NCI-H2196 treated with DMSO at 0.1 percent for 48 hours (cell line): ENCODE results near the gene PADI2.
"Not testable (repeated sequence)": the region's sequence is repeated elsewhere in the genome, so short reads cannot be mapped to it uniquely, and the experiment has no call there.

Experiments
- DNase-seq: peaks from one replicate; lab custom pipeline; 2025; ENCODE audit not compliant: unreplicated experiment; lab: John Stamatoyannopoulos, UW

PADI2 gene

DNA sequence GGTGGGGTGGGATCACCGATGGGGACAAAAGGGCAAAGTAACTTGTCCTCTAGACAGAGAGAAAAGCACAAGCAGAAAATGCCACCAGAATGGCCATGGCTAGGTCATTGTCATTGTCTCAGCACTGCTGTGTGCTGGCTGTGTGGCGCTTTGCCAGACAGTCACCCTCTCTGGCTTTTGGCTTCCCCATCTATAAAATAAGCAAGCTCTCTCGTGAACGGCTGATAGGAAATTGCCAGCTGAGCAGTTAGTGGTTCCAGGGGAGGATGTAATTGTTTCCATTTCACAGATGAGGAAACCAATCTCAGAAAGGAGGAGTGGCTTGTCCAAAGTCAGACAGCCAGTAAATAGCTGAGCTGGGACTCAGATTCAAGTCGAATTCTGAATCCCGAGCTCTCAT lies 32.5 kb downstream of the PADI2 start:
- DNase-seq: no peak

DNA sequence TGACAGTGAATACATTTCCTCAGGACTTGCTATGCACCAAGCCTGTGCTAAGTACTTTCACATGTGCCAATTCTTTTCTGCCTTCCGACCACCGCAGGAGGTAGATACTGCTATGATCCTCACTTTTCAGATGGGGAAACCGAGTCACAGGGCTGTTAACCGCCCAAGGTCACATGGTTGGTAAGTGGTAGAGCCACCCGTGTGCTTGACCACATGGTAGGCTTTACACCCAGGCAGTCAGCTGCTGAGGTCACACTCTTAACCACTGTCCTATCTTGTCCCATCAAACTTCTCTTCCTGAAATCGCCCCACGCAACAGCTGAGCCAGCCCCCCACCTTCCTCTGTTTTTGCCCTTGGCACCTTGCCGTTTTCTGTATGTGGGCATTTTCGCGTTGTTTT lies 34.5 kb downstream of the PADI2 start:
- DNase-seq: no peak

DNA sequence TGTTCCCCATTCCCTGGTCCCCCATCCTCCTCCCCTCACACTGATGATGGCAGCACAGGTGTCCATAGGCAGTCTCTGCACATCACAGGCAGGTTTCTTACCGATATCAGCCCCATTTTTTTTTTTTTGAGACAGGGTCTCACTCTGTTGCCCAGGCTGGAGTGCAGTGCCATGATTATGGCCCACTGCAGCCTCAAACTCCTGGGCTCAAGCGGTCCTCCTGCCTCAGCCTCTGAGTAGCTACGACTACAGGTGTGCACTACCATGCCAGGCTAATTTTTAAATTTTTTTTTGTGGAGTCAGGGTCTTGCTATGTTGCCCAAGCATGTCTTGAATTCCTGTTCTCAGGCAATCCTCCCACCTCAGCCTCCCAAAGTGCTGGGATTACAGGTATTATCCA lies 36.5 kb downstream of the PADI2 start:
- DNase-seq: no peak

DNA sequence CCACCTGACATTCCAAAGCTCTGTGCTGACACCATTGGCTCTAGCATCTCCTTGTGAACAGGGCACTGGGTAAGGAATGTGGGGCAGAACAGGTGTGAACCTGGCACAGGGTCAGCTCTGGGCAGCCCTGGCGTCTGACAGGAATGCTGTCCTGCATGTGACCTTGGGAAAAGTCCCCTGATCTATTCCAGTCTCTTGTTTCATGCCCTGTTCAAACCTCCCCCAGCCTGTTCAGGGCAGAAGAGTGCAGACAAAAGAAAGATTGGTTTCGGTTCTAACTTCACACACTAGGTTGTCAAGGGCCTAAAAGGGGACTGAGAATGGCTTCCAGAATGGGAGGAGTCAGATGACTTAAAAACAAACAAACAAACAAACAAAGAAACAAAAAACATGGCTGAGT lies 37.8 kb downstream of the PADI2 start:
- DNase-seq: no peak

DNA sequence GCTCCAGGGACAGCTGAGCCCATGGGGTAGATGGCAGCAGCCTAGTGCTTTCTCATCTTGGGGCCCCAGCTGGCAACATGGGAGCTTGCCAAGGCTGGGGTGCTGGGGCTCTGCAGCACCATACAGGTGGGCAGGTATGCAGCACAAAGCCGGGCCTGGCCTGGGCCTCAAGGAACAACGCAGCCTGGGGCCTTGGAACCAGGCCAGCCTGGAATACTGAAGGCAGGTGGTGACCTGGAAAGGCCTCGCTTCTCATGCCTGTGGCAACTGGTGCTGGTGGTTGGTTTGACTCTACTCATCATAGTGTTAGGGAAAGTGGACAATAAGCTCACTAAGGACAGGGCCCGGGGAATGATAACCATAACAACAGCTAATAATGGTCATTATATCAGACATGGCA lies 38.4 kb downstream of the PADI2 start:
- no peak for DNase-seq

DNA sequence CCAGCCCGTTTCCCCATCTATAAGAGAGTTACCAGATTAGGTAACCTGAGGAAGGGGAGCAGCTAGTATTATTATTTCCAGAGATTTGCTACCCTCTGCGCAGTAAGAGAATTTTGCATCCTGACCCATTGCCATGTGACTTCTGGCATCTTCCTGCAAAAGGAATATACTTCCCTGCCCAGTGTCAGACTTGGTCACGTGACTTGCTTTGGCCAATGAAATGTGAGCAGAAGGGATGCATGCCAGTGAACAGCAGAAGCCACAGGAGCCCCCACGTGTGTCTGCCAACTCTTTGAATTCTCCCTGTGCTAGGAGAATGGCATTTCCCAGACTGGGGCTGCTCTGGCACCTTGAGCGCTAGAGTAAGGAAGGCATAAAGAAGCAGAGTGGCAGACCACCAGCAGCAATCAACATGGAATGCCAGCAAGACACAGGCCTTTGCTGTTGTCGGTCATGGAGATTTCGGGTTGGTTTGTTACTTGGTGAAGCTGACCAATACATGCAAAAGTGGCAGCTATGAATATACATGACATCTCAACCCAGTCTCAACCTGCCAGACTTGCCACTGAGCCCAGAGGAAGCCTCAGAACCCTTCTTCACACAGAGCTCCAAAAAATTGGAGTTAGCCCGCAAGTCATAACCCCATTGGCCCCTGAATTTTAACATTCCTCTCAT lies 39.0 kb downstream of the PADI2 start:
- DNase-seq: no peak

DNA sequence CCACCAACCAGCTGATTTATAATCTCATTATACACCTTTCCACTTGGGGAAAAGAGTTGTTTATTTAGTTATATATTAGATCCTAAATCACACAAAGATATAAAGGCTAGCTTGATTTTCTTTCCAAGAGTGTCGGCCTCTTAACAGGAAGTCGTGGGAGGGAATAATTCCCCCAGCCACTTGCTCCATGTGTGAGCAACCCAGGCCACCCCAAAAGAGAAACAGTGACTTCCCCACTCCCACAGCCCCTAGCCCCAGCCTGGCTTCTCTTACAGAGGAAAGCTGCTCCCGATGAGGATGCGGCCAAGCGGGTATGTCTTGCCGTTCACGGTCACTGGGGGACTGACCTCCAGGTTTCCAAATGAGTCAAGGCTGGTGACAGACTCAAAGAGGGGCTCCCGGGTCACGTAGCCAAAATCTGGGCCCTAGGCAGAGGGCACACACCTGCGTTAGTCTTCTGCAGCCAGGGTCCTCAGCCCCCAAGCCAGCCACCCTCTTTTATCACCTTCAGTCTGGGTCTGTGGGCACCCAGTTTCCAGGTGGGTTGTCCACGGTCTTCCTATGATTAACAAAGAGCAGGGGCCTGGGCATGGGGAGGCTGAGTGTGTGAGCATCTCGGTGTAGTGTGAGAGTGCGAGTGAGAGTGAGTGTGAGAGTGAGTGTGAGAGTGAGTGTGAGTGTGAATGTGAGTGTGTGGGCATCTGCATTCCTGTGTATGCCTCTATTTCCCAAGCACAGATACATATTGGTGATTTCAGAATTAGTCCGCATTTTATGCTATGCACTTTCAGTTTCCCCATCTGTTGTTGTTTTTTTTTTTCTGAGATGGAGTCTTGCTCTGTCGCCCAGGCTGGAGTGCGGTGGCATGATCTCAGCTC lies 40.0 kb downstream of the PADI2 start:
- DNase-seq: no peak

DNA sequence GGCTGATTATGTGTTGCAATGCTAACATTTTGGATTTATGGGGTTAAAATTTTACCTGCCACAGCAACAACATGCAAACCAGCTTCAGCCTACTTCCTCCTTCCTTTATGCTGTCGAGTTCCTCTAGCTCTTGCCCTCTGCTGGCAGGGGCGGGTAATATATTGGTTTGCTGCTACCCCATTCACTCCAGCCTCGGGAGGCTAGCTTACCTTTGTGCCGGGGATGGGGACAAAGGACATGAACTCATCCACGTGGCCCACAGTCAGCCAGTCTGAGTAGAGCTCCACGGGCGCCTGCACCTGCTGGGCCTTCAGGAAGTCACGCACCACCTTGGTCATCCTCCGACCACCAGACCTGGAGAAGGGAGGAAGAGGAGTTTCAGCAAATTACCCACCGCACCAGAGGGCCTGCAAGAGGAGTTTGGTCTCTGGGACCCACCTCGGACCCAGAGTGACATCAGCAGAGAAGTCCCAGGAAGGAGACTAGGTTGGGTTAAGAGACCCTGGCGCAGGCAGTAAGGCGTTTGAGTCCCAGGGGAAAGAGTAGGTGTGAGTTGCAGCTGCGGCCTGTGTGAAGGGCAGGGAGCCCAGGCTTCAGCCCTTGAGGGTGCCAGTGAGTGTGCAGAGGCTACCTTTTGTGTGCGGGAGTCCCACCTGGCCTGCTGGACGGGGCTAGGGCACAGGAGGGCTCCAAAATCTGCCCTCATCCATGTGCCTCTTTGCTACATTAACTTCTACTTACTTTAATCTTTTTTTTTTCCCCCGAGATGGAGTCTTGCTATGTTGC lies 43.6 kb downstream of the PADI2 start:
- no peak for DNase-seq

DNA sequence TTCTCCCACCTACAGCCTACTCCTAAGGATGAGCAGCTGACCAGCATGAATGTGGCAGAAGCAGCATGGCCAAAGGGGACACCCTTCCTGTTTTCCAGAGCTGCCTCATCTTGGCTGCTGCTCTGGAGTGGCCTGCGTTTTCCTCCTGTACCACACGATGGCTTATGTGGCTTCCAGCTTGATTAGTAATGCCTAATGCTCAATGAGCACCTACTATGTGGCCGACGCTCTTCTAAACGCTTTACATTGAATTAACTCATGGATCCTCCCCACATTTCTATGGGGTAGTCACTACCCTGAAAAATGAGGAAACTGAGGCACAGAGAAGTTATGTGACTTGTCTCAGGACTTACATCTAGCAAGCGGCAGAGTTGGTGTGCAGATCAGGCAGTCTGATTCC lies 47.5 kb downstream of the PADI2 start:
- no peak for DNase-seq

DNA sequence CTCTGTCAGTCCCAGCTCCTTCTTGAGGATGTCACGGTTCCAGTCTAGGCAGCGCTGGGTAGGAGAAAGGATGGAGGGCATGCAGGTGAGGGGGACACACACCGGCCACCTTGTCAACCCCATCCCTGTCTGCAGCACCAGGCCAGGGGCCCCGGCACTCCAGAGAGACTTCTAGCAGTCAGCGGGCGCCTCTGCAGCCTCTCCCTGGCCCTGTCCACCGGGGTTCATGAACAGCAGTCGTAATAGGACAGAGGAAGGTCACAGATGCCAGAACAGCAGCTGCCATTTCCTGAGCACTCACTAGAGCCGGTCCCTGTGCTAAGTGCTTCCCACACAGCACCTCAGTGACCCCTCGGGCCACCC lies 49.1 kb downstream of the PADI2 start:
- DNase-seq: no peak

DNA sequence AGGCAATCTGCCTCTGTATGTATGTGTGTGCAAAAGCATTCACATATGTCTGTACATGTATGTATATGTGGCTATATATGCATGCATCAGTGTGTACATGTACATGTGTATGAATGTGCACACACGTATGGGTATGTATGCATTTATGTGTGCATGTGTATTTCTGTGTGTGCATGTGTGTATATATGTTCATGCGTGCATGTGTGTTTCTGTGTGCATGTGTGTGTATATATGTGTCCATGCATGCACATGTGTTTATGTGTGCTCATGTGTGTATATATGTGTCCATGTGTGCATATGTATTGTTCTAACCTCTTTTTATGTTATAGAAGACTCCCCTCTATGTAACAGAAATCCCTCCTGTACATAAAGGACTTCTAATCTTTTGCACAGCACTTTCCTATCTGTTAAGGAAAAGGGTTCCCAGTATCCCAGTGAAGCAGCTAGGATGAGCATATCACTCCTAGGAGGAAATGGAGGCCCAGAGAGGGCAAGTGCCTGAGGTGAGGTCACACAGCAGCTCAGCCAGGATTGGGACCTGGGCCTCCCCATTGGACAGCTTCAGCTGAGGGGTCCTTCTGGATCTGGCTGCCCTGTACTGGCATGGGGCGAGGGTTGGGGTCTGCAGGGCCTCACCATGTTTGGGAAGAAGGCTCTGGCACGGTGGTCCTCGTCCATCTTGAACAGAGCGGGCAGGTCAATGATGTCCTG lies 49.6 kb downstream of the PADI2 start:
- no peak for DNase-seq

DNA sequence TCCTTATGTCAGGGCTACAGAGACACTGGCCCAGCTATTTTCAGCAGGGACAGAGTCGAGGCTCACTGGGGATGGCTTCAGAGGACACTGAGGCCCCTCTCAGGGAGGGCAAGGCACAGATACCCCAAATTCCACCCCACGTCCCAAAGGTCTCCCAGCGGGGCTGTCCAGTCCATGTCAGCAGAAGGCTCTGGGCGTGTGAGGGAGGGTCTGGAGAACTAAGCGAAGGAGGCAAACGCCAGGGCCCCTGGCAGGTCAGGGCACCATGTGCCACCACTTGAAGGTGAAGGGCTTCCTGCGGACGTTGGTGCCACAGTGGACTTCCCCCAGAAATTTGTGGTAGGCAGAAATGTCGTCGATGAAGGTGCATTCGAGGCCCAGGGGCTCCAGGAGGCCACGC lies 50.5 kb downstream of the PADI2 start:
- no peak for DNase-seq

DNA sequence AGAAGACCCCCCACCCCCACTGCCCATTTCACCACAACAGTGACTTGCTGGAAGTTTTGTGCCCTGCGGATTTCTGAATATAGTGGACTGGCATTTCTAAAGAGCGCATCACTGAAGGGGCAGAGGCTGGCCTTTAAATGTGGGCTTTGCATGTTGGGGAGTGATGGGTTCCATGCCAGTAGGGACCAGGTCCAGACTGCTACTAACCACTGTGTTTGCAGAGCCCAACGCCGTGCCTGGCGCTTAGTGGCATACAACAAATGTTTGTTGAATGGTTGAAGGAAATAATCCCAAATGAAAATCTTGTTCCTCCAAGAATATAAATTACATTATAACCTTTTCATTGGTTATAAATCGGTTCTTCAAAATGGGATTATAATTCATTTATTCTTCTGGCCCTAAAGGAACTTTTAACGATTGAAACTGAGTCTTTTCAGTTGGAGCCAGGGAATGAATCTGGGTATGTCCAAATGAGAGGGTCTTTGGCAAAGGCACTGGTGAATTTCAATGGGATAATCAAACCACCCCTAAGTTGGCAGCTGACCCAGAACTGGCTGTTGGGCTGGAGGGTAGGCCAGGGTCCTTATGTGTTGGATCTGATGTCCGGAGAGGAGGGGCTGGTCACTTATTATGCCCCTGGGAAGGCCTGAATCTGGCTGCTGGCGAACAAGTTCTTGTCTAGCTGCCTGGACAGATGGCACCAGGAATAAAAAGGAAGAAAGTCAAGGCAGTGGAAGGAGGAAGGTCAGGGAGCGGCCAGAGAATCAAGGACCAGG lies 51.6 kb downstream of the PADI2 start:
- no peak for DNase-seq

DNA sequence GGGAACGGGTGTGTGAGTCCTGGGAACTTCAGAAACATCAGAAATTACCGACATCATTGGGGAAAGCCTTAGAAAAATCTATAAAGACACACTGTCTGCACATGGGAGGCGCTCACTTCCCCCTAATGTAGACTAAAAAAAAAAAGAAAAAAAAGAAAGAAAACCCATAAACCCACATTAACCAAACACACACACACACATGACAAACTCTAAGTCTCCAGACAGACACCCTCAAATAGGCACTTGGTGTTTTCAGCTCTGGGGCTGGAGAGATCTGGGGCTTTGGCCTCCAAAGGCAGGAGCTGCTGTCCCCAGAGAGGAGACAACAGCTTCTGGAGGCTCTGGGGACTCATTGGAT lies 52.2 kb downstream of the PADI2 start:
- no peak for DNase-seq

DNA sequence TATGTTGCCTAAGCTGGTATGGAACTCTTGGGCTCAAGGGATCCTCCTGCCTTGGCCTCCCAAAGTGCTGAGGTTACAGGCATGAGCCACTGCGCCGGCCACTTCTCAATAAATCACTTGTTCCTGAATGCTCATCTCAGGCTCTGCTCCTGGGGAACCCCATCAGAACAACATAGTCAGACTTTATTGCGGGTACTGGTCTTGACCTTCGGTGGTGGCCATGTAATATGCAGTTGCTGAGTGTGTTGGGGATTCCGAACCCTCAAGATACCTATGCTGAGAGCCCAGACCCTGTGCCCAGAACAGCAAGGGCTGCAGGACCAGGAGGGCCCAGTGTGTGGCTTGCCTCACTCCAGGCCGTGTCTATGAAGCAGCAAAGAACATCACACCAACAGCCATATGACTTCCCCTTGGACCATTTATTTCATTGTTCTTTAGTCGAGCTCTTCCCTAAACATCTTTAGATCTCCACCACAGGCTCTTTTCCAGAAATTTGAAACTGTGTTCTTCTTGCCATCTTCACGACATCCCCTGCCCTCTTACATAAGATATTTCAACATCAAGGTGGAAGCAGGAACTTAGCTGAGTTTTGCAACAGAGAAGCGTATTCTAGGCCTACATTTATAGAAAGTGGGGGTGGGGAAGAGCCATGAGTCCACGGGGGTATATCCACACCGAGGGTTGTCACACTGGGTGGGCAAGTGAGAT lies 52.7 kb downstream of the PADI2 start:
- DNase-seq: no peak

DNA sequence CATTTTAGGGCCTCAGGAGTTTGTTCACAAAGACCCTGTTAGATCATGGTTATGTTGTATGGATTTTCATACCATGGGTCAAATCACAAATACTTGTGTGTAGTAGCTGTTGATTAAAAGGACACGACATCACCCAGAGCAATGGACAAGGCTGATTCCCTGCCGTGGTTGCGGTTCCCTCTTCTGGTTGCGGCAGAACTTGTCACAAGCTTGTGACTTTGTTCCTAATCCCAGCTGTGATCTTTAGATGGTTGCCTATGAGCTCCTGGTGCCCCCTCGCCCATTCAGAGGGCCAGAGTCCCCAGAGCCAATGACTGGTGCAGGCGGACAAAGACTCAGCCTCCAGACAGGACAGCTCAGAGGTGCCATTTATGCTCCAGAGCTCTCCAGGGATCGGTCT lies 53.6 kb downstream of the PADI2 start:
- no peak for DNase-seq

DNA sequence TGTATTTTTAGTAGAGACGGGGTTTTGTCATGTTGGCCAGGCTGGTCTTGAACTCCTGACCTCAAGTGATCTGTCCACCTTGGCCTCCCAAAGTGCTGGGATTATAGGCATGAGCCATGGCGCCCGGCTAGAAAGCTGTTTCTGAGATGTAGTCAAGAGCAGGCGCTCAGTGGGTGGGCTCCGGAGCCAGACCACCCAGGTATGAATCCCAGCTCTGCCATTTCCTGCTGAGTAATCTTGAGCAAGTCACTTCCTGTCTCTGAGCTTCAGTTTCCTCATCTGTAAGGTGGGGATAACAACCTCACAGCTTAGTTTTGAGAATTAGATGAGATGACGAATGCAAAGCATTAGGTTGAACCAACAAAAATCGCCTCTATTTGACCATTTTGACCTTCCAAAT lies 56.5 kb downstream of the PADI2 start:
- DNase-seq: not testable (repeated sequence)

DNA sequence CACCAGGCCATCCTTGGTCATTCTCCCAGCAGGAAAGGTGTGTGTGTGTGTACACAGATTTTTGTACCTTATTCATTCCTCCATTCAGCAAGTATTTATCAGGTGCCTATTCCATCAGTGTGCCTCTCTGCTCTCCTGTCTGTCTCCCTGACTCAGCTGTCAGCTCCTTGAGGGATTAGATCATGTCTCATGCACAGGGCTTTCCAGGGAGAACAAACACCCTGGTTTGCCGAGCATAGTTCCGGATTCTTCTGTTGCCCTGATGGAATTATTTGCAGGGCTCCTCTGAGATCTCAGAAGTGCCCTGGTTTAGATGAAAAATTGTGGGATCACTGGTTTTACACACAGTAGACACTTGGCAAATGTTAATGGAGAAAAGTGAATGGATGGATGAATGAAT lies 57.4 kb downstream of the PADI2 start:
- DNase-seq: no peak

DNA sequence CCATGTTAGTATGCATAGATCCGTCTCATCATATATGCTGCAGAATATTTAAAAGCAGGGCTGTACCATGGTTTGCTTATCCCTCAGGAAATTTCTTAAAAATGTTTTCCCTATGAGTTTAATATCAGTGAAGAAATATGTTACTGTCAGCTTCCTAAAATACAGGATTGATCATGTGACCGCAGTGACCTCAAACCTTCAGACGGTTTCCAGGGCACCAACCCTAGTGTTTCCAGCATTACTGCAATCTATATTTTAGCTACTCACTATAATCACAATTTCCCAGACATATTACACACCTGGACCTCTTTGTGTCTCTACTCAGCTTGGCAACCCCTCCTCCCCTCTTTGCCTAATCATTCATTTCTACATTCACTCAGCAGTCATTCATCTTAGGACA lies 57.8 kb downstream of the PADI2 start:
- no peak for DNase-seq

DNA sequence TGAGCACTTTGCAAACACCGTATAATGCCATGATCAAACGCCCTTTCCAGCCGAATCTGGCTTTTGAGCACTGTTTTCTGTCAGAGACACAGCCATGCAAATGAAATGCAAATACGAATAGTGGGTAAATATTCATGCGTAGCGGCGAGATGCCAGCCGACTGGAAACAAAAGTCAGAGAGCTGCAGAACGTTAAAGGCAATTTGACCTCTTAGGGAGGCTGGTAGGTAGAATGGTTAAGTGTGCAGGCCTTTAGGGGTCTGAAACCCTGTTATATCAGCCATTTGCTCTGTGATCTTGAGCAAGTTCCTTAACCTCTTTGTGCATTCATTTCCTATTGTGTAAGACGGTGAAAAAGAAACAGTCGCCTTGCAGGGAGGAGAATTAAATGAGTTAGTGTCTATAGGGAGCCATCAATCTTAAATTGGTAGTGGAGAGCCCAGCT lies 58.9 kb downstream of the PADI2 start:
- no peak for DNase-seq
